ENCODE data around the gene NUDT2.

NUDT2 gene

DNA sequence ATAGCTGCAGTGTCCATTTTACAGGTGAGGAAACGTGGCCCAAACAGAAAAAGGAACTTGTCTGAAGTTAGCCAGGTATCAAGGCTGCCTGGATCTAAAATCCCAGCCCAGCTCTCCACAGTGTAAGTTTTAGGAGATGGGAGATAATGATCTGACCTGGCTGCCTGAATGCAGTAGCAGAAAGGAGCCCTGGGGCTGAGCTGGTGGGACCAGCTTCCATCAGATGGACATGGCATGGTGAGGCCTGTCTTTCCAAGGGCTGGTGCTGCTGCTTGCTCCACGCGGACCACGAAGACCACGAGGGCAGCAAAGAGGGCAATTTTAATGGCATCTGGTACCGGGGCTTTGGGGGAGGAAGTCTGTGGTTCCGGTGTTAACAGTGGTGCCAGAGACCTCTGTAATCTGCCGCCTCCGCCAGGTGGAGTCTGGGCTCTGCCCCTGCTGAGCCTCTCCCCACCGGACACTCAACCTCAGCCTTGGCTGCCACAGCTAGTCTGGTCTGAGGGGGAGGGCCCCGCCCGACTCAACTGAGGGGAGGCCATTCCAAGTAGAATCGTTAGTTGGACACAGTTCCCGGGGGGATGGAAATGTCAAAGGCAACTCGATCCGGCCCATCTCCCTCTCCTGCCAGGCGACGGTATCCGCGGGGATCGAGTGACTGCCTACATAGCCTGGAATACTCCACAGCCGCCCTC is 46.7 kb downstream of the NUDT2 start:
- H3K9me3 ChIP-seq (ENCODE audit: control insufficient read depth, low read length): no peaks in the 10 kb centered on the region
- no peaks in the 10 kb centered on the region for H3K36me3 ChIP-seq (ENCODE audit: control insufficient read depth, insufficient read depth, low read length)
- H3K4me1 ChIP-seq: no peaks in the 10 kb centered on the region
- H3K79me2 ChIP-seq: no peaks in the 10 kb centered on the region
- H3K27me3 ChIP-seq (ENCODE audit: control insufficient read depth, insufficient read depth, low read length): no peaks in the 10 kb centered on the region
- peak overlapping the region; percentile 98 for H3K4me2 ChIP-seq (ENCODE audit: low read length)
- TF ChIP-seq, protein P1, sequence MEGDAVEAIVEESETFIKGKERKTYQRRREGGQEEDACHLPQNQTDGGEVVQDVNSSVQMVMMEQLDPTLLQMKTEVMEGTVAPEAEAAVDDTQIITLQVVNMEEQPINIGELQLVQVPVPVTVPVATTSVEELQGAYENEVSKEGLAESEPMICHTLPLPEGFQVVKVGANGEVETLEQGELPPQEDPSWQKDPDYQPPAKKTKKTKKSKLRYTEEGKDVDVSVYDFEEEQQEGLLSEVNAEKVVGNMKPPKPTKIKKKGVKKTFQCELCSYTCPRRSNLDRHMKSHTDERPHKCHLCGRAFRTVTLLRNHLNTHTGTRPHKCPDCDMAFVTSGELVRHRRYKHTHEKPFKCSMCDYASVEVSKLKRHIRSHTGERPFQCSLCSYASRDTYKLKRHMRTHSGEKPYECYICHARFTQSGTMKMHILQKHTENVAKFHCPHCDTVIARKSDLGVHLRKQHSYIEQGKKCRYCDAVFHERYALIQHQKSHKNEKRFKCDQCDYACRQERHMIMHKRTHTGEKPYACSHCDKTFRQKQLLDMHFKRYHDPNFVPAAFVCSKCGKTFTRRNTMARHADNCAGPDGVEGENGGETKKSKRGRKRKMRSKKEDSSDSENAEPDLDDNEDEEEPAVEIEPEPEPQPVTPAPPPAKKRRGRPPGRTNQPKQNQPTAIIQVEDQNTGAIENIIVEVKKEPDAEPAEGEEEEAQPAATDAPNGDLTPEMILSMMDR (IDR thresholded peaks at IDR 0.05): peak; percentile 8
- no peak overlapping the region for H3K9ac ChIP-seq
- H2AFZ ChIP-seq: peak overlapping the region; percentile 88
- H3K4me3 ChIP-seq (ENCODE audit: low read depth, low read length): peak overlapping the region; percentile 61
- peak overlapping the region; percentile 58 for H3K27ac ChIP-seq

DNA sequence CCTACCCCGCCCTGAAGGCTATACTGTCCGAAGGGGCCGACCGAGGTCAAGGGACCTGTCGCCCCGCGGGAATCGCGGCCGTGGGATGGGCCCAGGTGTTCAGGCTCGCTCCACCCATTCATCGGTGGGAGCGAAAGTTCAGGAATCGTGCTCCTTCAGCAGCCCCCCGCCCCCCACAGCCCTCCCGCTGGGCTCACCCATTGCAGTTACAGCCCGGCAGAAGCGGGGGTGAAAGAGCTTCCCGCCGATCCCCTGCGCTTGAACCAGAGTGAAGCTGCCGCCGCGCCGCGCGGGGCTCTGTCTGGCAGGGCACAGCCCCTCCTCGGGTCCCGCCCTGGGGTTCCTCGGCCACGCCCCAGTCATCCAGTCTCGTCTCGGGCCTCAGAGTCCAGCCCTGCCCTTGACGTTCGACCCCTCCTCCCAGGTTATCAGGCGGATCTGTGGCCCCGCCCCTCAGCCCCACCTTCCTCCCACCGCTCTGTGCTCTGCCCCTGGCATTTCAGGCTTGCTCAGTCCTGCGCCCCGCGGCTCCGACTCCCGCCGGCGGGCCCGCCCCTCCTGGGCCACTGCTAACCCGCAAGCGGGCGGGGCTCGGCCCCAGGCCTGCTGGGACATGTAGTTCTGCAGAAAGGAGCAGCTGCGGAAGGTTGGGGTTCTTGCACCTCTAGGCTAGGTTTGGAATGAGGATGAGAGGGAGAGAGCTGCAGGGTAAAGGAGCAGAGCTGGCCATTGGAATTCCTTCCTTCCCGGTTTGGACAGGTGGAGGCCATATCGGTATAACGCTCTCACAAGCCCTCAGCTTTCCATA is 47.4 kb downstream of the NUDT2 start, which contains the start of gene MYORG:
MYORG (minus strand) TSS at position 303 of the 808 bp plus-strand sequence. CDS start 3,955 bp downstream, outside the sequence.
- no peaks in the 10 kb centered on the region for H3K36me3 ChIP-seq (ENCODE audit: control insufficient read depth, insufficient read depth, low read length)
- H3K27ac ChIP-seq: peak within 1 kb of the TSS; percentile 58
- no peaks in the 10 kb centered on the region for H3K4me1 ChIP-seq
- TF ChIP-seq, protein P1 (IDR thresholded peaks at IDR 0.05): no peak
- H3K79me2 ChIP-seq: no peaks in the 10 kb centered on the region
- peak within 1 kb of the TSS; percentile 61 for H3K4me3 ChIP-seq (ENCODE audit: low read depth, low read length)
- H3K4me2 ChIP-seq (ENCODE audit: low read length): peak within 1 kb of the TSS; percentile 98
- no peaks in the 10 kb centered on the region for H3K9me3 ChIP-seq (ENCODE audit: control insufficient read depth, low read length)
- no peaks in the 10 kb centered on the region for H3K27me3 ChIP-seq (ENCODE audit: control insufficient read depth, insufficient read depth, low read length)
- H2AFZ ChIP-seq: peak within 1 kb of the TSS; percentile 88
- H3K9ac ChIP-seq: no peak within 1 kb of the TSS

DNA sequence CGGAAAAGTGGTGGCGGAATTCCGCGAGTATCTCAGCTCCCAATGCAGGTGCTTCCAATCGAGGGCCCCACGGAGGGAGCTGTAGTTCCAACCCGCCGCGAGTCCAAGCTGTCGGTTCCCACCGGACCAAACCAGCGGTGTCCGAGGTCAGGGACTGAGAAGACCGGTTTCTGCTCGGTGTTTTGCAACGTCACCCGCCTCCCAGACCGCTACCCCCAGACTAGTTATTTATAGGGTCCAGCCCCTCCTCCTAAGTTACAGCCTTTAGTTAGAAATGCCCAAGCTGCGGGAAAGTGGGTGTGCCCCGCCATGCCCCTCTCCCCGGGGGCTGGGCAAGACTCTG is 48.0 kb downstream of the NUDT2 start:
- TF ChIP-seq, protein P1 (IDR thresholded peaks at IDR 0.05): no peak
- Histone ChIP-seq H3K27ac (peak overlapping the region; percentile 58), H3K79me2 (no peaks in the 10 kb centered on the region), H2AFZ (peak overlapping the region; percentile 88), H3K9me3 (ENCODE audit: control insufficient read depth, low read length) (no peaks in the 10 kb centered on the region), H3K27me3 (ENCODE audit: control insufficient read depth, insufficient read depth, low read length) (no peaks in the 10 kb centered on the region), H3K4me2 (ENCODE audit: low read length) (peak overlapping the region; percentile 98), H3K4me1 (no peaks in the 10 kb centered on the region), H3K9ac (no peak overlapping the region), H3K4me3 (ENCODE audit: low read depth, low read length) (peak overlapping the region; percentile 61), H3K36me3 (ENCODE audit: control insufficient read depth, insufficient read depth, low read length) (no peaks in the 10 kb centered on the region)

DNA sequence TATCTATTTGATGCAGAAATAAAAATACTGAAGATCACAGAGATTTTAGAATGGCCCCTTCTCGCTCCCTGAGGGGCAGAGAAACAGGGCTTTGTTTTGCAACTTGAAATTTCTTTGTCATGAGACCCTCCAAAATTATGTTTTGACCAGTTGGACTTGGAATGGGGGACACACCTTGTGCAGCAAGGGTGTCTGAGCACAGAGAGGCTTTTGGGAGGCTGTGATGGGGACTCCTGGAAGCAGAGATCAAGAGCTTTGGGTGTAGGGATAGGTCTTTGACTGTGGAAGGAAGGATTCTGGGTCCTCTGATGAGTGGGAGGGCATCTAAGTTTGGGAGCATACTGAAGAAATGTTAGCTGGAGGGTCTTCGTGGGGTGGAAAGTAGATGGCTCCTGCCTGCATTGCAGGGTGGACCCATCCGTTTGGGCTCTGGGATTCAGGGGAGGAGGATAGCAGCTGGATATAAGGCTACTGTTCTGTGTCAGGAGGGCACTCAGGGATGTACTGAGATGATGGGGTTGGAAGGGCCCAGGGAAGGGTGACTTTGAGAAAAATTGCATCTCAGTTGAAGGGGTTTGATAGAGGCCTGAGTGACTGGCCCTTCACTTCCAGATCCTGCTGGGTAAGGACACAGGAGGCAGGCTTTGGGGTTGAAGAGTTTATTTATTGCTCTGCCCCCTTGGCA is 49.1 kb downstream of the NUDT2 start:
- H3K9ac ChIP-seq: no peak overlapping the region
- H3K4me1 ChIP-seq: no peaks in the 10 kb centered on the region
- no peaks in the 10 kb centered on the region for H3K9me3 ChIP-seq (ENCODE audit: control insufficient read depth, low read length)
- H3K27ac ChIP-seq: no peak overlapping the region
- H3K27me3 ChIP-seq (ENCODE audit: control insufficient read depth, insufficient read depth, low read length): no peaks in the 10 kb centered on the region
- H3K36me3 ChIP-seq (ENCODE audit: control insufficient read depth, insufficient read depth, low read length): no peaks in the 10 kb centered on the region
- no peak overlapping the region for H3K4me2 ChIP-seq (ENCODE audit: low read length)
- no peaks in the 10 kb centered on the region for H3K79me2 ChIP-seq
- H3K4me3 ChIP-seq (ENCODE audit: low read depth, low read length): no peak overlapping the region
- TF ChIP-seq, protein P1 (IDR thresholded peaks at IDR 0.05): no peak
- no peak overlapping the region for H2AFZ ChIP-seq

Measured in parathyroid adenoma (tissue), 2 donors.